Subcutaneous preadipocyte (primary cell): ENCODE measurements around the gene CCT3. TPM values are rescaled to one million over a fixed set of nuclear protein-coding genes. Genes with fewer than 3 reads are reported as not detected.

Source experiments
- total RNA-seq: library from RNA; depleted of rRNA; stranded (reverse); fragments of >200 nt; gene quantifications from 2 replicates; pipeline ENCODE4 v1.2.3, GENCODE V29; 2012

The CCT3 gene
- total RNA-seq, result 481 and 491 TPM in 2 replicates

GRCh38 chr1:156338180-156338976, at the start of gene CCT3, which contains the start of gene TSACC:
Gene CCT3, minus strand, starts transcription at chr1:156338292. Its CDS starts 108 bp downstream, at chr1:156338184.
Gene TSACC, plus strand, starts transcription at chr1:156338526. Its CDS starts 1,232 bp downstream, at chr1:156339758.

GRCh38 chr1:156368889-156369684, 31.0 kb upstream of the CCT3 start, which contains the start of gene RHBG:
Gene RHBG, plus strand, starts transcription at chr1:156369211. Its CDS starts 39 bp downstream, at chr1:156369250.

GRCh38 chr1:156298852-156299357, 39.2 kb downstream of the CCT3 start, which contains the start of gene VHLL:
Gene VHLL, minus strand, starts transcription at chr1:156299307. Its CDS starts 118 bp downstream, at chr1:156299189.

GRCh38 chr1:156295391-156295947, 42.6 kb downstream of the CCT3 start, which contains the start of gene GLMP:
Gene GLMP, minus strand, starts transcription at chr1:156295679. Its CDS starts 34 bp downstream, at chr1:156295645.

GRCh38 chr1:156284112-156284511, 54.0 kb downstream of the CCT3 start, which contains the start of gene TMEM79:
Gene TMEM79, plus strand, starts transcription at chr1:156284325. Its CDS starts 902 bp downstream, at chr1:156285227.

GRCh38 chr1:156282479-156283222, 55.4 kb downstream of the CCT3 start, which contains the start of gene SMG5:
Gene SMG5, minus strand, starts transcription at chr1:156282825. Its CDS starts 145 bp downstream, at chr1:156282680.

Other genes starting within 250 kb of the CCT3 start
- gene LMNA, start 223.6 kb downstream of the CCT3 start, total RNA-seq, result 1,358 and 1,418 TPM in 2 replicates
- 0.37 and 0.98 TPM in 2 replicates for gene SEMA4A, start 184.7 kb downstream of the CCT3 start, total RNA-seq
- 12.1 and 17.0 TPM in 2 replicates for gene SLC25A44, start 144.2 kb downstream of the CCT3 start, total RNA-seq
- 26.2 and 37.5 TPM in 2 replicates for gene PMF1, start 125.3 kb downstream of the CCT3 start, total RNA-seq
- gene BGLAP, start 96.1 kb downstream of the CCT3 start, total RNA-seq, result 0.37 and 0.39 TPM in 2 replicates
- 0.37 and 0.59 TPM in 2 replicates for gene PAQR6, start 90.2 kb downstream of the CCT3 start, total RNA-seq
- gene SMG5, start 55.5 kb downstream of the CCT3 start, total RNA-seq, result 27.6 and 44.8 TPM in 2 replicates
- gene TMEM79, start 54.0 kb downstream of the CCT3 start, total RNA-seq, result 1.5 and 2.3 TPM in 2 replicates
- gene GLMP, start 42.6 kb downstream of the CCT3 start, total RNA-seq, result 54.3 and 69.4 TPM in 2 replicates
- gene VHLL, start 39.0 kb downstream of the CCT3 start, total RNA-seq, result 0.39 TPM in 1 of 2 replicates, not detected in the other
- gene TSACC, start 234 bp upstream of the CCT3 start, total RNA-seq, result 0.20 and 0.37 TPM in 2 replicates
- not detected in 2 replicates for gene RHBG, start 30.9 kb upstream of the CCT3 start, total RNA-seq
- gene MEF2D, start 162.5 kb upstream of the CCT3 start, total RNA-seq, result 8.1 and 10.9 TPM in 2 replicates
- gene IQGAP3, start 234.3 kb upstream of the CCT3 start, total RNA-seq, result 32.7 and 54.2 TPM in 2 replicates
- not detected in 2 replicates for gene TTC24, start 241.4 kb upstream of the CCT3 start, total RNA-seq